ENCODE measurements around the gene ARHGAP18. TPM values are rescaled to one million over a fixed set of nuclear protein-coding genes. Genes with fewer than 3 reads are reported as not detected.
A peak's percentile ranks its signal among the peaks of the same experiment; 100 is the strongest.

The ARHGAP18 gene
- total RNA-seq (2014; rRNA removed; shearing (Covaris generic)), result 37.1 and 47.5 TPM in 2 replicates

GRCh38 chr6:129709769-129710449 is at the start of gene ARHGAP18:
Gene ARHGAP18 (minus strand): TSS chr6:129710177. CDS start chr6:129710136, 41 bp downstream.
- peak; percentile 98 for DNase-seq (ENCODE audit: low read depth)

- no peak for DNase-seq (ENCODE audit: low read depth)
Observed at GRCh38 chr6:129755787-129756186, 45.8 kb upstream of the ARHGAP18 start.

- no peak for DNase-seq (ENCODE audit: low read depth)
Observed at GRCh38 chr6:129754750-129755149, 44.8 kb upstream of the ARHGAP18 start.

- DNase-seq (ENCODE audit: low read depth), result peak; percentile 44
Observed at GRCh38 chr6:129753422-129753821, 43.4 kb upstream of the ARHGAP18 start.

- no peak for DNase-seq (ENCODE audit: low read depth)
Observed at GRCh38 chr6:129751384-129751783, 41.4 kb upstream of the ARHGAP18 start.

GRCh38 chr6:129750360-129750759 is 40.4 kb upstream of the ARHGAP18 start:
- no peak for DNase-seq (ENCODE audit: low read depth)

GRCh38 chr6:129749749-129750120 is 39.8 kb upstream of the ARHGAP18 start:
- DNase-seq (ENCODE audit: low read depth), result peak; percentile 69

- peak; percentile 62 for DNase-seq (ENCODE audit: low read depth)
Observed at GRCh38 chr6:129748901-129749748, 39.1 kb upstream of the ARHGAP18 start.

GRCh38 chr6:129748212-129748900 is 38.4 kb upstream of the ARHGAP18 start:
- DNase-seq (ENCODE audit: low read depth), result peak; percentile 79

GRCh38 chr6:129747588-129748112 is 37.7 kb upstream of the ARHGAP18 start:
- no peak for DNase-seq (ENCODE audit: low read depth)

GRCh38 chr6:129744880-129745237 is 34.9 kb upstream of the ARHGAP18 start:
- no peak for DNase-seq (ENCODE audit: low read depth)

- DNase-seq (ENCODE audit: low read depth), result peak; percentile 89
Observed at GRCh38 chr6:129744201-129744879, 34.4 kb upstream of the ARHGAP18 start.

GRCh38 chr6:129740013-129740412 is 30.0 kb upstream of the ARHGAP18 start:
- no peak for DNase-seq (ENCODE audit: low read depth)

- DNase-seq (ENCODE audit: low read depth), result no peak
Observed at GRCh38 chr6:129736105-129736504, 26.1 kb upstream of the ARHGAP18 start.

GRCh38 chr6:129733290-129733689 is 23.3 kb upstream of the ARHGAP18 start:
- no peak for DNase-seq (ENCODE audit: low read depth)

GRCh38 chr6:129732542-129732941 is 22.6 kb upstream of the ARHGAP18 start:
- DNase-seq (ENCODE audit: low read depth), result no peak

- DNase-seq (ENCODE audit: low read depth), result no peak
Observed at GRCh38 chr6:129732034-129732433, 22.1 kb upstream of the ARHGAP18 start.

GRCh38 chr6:129731428-129731827 is 21.5 kb upstream of the ARHGAP18 start:
- no peak for DNase-seq (ENCODE audit: low read depth)

GRCh38 chr6:129730477-129731165 is 20.6 kb upstream of the ARHGAP18 start:
- DNase-seq (ENCODE audit: low read depth), result peak; percentile 43

- no peak for DNase-seq (ENCODE audit: low read depth)
Observed at GRCh38 chr6:129726650-129727049, 16.7 kb upstream of the ARHGAP18 start.

GRCh38 chr6:129725341-129725740 is 15.4 kb upstream of the ARHGAP18 start:
- no peak for DNase-seq (ENCODE audit: low read depth)

All from RPMI7951 (cell line).